Peyer's patch (tissue), 4 donors: ENCODE results near the gene TNN.

Source experiments
- CTCF ChIP-seq, 6 experiments: fragments of 450-650 bp in 4 of 6; fragments of 200-600 bp in 2 of 6; sonication (generic) in 1 of 6; IDR thresholded peaks; one replicate each; pipeline ENCODE4 v1.5.1; 2017 to 2019; ENCODE audit warnings: antibody characterized with exemption in 6 of 6, mild to moderate bottlenecking in 3 of 6, moderate library complexity in 1 of 6
- POLR2A ChIP-seq, 2 donors: fragments of 450-650 bp; IDR thresholded peaks; one replicate each; pipeline ENCODE4 v1.5.1; 2017; ENCODE audit warnings: antibody characterized with exemption in 2 of 2, mild to moderate bottlenecking in 2 of 2, moderate library complexity in 2 of 2

- TF ChIP-seq CTCF (IDR thresholded peaks at IDR 0.05) (no peak), POLR2A (IDR thresholded peaks at IDR 0.05) (no peak)
Measured at GRCh38 chr1:175191659-175192058, 124.0 kb downstream of the TNN start.
